HG02840 (cell line): ENCODE measurements around the gene CCNL2.
A peak's percentile ranks its signal among the peaks of the same experiment; 100 is the strongest.
"Not testable (repeated sequence)": the region's sequence is repeated elsewhere in the genome, so short reads cannot be mapped to it uniquely, and the experiment has no call there.

Experiments used
- ATAC-seq: cut with Tn5 transposase; IDR thresholded peaks from one replicate; pipeline ENCODE4 v1.9.1; 2021; ENCODE audit warnings: mild to moderate bottlenecking, moderate library complexity, moderate number of reproducible peaks; ENCODE audit not compliant: unreplicated experiment, low FRiP score

CCNL2 gene

DNA sequence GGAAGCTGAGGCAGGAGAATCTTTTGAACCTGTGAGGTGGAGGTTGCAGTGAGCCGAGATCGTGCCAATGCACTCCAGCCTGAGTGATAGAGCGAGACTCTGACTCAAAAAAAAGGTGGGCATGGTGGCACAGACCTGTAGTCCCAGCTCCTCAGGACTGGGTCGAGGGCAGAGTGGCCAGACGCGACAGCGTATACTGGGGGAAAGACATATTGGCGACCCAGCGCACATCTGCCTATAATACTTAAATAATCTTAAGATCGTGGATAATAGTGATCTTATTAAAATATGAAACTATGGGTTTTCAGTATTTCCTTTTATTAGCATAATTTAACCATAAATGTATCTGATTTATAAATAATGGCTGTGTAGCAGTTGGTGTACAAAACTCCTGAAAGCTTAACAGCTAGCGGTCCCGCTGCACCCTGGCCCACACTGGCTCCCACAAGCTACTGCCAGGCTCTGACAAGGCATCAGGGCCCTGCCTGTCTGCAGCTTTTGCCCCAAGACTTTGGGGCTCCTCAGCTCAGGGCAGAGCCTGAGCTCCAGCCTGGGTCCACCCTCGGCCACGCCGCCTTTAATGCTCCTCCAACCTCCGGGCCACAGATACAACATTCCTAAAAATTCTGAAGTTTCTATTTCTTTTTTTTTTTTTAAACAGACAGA lies 21.5 kb downstream of the CCNL2 start:
- no peak for ATAC-seq

DNA sequence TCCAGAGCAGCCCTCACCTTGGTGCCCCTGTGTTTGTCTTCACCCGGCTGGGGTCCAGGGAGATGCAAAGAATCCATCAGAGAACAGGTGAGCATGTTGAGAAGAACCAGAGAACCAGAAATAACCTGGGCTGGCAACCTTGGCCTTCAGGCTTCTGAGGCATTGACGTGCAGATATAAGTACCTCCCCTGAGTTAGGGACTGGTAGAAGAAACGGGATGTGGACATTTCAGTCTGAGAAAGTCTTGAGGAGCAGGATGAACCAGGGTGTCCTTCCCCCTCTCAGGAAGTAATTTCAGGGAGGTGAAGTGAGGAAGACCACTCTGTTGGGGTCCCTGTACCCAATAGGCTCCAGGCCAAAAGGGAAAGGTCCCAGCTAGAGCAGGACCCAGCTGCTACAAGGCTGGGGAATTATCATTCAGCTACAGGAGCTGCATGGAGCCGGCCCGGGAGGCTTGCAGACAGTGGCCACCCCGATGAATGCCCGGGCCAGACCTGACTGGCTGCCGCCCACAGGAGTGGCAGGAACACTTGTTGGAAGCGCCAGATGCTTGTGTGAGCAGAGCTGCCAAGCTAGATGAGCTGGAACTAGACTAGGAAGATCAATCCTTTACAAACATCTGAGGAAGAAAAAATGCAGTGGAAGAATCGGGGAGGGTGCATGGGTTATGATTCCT lies 22.4 kb downstream of the CCNL2 start:
- ATAC-seq: no peak

- peak; percentile 88 for ATAC-seq
These were observed 24.0 kb downstream of the CCNL2 start, which contains the start of gene AURKAIP1 for GRCh38 chr1:1374929-1375662. Gene AURKAIP1 (minus strand): TSS chr1:1375207. CDS start chr1:1374756, 451 bp downstream.

DNA sequence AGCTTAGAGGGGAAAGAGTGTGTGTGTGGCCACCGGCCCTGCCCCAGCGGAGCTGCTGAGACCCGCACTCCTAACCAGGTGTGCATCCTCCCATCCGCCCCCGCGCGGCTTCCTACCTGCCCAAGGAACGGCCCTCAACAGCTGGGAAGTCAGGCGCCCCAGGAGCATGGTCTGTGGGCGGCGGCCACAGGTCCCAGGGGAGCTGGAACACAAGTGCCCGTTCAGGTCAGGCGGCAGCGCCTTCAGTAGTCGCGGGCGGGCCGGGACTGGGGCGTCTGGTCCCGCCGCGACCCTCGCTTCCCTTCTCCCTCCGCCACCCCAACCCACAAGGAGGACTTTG lies 24.6 kb downstream of the CCNL2 start:
- peak; percentile 4 for ATAC-seq

- no peak for ATAC-seq
These were observed 25.1 kb downstream of the CCNL2 start for GRCh38 chr1:1373815-1374588.

- no peak for ATAC-seq
These were observed 25.9 kb downstream of the CCNL2 start for GRCh38 chr1:1373051-1373814.

DNA sequence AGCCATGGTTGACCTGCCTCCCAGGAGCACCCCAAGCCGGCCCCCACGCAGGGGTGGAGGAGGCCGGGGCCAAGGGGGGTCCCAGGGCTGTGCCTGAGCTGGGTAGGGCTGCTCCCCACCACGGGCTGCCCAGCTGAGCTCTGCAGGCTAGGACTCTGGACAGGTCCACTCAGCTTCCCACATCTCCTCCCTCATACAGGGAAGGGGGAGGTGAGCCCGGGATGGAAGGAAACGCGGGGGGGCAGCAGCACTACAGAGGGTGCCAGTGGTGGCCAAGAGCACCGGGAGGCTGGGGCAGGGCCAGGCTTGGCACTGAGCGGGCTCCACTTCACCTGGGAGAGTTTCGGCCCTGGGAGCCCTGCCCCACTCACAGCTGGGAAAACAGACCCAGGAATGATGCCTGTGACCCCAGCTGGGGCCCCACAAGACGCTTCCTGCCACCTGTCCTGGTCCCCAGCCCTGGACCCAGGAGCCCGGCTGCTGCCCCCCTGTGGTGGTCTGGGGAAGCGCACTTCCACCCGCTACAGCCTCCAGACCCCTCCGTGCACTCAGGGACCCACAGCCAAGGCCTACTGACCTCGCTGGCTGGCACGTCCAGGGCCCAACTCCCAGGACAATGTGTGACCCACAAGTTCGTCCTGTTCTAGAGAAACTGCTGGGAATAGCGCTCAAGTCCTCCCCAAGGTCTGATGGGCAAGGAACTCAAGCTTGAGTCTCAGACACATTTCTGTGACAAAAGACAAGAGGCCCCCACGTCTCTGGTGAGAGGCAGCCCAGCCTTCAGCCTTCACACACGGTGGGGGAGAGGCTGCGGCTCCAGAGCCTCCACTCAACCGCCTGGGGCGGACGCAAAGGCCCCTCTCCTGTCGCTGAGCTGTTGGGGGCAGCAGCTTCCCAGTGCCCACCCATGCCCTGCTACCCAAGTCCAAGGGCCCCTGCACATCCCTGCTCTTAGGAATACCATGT lies 27.1 kb downstream of the CCNL2 start:
- ATAC-seq: no peak

GRCh38 chr1:1371364-1371745 lies 27.8 kb downstream of the CCNL2 start:
- ATAC-seq: no peak

DNA sequence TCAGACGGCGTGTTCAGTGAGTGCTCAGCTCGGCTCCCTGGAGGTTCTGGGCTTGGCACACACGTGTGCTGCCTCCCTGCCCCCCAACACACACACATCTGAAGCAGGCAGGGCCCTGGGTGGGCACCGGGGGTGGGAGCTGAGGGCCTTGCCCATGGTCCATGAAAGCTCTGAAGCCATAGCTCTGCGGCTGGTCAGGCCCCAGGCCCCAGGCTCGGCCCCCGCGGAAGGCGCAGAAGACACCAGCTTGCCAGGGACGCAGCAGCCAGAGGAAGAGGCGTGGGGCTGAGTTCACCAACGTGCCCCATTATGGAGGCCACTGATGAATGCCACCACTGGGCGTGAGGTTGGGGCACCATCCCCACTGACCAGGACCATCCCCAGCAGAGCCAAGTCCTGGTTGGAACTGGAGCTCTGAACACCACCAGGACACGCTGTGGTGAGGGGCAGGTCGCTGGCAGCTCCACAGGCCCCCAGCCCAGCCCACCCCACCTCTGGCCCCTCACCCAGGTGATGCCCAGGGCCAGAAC lies 28.3 kb downstream of the CCNL2 start:
- no peak for ATAC-seq

DNA sequence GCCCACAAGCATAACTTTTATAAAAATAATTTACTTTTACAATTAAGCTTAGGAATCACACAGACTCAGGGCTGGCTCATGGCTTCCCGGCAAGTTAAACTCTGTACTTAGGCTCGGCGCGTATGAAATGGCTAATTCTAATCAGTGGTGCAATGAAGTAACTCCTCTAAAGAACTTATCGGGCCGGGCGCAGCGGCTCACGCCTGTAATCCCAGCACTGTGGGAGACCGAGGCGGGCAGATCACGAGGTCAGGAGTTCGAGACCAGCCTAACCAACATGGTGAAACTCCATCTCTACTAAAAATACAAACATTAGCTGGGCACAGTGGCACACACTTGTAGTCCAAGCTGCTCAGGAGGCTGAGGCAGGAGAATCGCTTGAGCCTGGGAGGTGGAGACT lies 29.0 kb downstream of the CCNL2 start:
- ATAC-seq: not testable (repeated sequence)

DNA sequence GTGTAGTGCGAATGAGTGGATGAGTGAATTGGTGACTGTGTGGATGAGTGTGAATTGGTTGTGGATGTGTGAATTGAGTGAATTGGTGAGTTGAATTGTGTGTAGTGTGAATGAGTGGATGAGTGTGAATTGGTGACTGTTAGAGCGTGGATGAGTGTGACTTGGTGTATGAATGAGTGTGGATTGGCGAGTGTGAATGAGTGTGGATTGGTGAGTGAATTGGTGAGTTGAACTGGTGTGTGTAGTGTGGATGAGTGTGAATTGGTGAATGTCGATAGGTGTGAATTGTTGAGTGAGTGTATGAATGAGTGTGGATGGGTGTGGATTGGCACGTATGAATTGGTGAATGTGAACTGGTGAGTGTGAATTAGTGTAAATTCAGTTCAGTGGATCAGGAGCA lies 31.8 kb downstream of the CCNL2 start:
- ATAC-seq: no peak

DNA sequence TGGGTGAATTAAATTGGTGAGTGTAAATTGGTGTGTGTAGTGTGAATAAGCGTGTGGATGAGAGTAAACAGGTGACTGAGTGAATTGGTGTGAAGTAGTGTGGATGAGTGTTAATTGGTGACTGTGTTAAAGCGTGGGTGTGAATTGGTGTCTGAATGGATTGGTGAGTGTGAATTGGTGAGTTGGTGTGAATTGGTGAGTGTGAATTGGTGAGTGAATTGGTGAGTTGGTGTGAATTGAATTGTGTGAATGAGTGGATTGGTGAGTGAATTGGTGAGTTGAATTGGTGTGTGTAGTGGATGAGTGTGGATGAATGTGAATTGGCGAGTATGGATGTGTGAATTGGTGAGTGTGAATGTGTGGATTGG lies 32.5 kb downstream of the CCNL2 start:
- no peak for ATAC-seq

DNA sequence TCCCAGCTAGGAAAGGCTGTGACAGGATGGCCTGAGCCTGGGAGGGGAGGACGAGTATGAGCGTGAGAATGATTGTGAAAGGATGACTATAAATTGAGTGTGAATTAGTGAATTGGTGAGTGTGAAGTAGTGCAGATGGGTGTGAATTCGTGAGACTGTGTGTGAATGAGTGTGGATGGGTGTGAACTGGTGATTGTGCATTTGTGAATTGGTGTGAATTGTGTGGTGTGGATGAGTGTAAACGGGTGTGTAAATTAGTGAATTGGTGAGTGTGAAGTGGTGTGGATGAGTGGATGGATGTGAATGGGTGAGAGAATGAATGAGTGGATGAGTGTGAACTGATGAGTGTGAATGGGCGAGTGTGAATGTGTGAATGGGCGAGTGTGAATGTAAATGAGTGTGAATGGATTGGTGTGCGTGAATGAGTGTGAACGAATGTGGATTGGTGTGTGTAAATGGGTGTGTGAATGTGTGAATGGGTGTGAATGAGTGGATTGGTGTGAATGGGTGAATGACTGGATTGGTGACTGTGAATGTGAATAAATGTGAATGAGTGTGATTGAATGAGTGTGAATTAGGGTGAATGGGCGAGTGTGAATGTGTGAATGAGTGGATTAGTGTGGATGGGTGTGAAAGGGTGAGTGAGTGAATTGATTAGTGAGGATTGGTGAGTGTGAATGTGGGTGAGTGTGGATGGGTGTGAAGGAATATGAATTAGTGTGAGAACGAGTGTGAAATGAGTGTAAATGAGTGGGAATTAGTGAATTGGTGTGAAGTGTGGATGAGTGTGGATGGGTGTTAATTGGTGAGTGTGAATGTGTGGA lies 33.0 kb downstream of the CCNL2 start:
- ATAC-seq: no peak

DNA sequence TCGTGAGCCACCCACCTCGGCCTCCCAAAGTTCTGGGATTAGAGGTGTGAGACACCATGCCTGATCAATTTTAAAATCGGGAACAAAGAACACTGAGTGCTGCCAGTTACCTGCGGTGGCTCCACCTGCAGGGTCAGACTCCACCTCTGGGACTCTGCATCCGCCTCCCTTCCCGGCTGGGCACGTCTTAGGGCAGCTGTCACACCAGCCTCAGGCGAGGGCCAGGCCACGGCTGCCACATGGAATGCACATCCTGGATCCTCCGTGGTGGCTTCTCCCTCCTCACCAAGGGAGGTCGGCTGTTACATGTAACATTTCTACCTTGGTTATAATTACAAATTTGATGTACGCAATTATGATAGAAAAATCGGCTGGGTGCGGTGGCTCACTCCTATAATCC lies 34.9 kb downstream of the CCNL2 start:
- ATAC-seq: no peak

DNA sequence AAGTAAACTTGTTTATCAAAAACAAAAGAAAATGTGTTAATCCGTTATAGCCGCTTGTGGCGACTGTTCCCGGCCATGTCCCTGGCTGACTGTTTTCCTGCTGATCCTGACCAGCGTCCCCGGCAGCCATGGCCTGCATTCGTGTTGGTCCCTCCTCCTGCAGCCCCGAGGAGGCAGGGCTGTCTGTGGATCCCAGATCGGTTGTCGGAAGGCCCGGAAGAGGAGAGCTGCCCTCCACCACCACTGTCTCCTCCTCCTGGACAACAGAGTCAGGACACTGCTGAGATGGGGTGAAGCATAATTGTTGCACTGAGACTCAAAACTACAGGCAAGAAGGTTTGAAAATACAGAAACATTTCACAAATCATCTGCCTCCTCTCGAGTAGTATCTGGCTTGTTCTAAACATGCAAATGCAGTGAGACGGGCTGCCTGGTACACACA lies 37.1 kb downstream of the CCNL2 start:
- ATAC-seq: no peak

DNA sequence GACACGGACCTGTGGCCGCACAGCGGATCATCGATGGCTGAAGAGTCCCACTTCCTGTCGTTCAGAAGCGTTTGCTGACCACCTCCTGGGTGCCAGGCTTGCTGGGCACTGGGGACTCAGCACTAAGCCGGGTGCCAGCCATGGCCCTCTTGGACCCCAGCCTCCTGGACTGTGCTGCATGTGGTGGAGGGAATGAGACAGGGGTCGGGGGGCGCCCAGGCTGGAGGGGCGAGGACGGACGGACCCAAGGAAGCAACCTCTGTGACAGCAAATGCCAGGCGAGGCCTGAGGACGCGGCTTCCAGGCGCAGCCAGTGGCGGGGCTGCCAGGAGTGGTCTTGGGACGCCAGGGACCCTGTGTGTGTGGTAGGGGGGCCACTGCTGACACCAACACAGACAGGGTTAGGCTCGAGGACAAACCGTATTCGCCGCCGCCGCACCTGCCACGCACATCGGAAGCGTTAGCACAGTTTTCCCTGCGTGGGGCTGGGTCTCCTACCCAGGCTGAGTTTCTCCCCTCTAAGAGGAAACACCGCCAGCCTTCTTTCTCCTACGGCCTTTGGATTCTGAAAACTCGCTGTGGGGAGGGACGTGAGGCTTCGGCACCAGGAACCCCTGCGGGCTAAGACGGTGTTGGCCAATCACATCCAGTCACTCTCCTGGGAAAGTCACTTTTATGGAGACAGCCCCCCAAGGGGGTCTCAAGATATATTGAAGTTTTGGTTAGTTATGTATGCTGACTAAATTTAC lies 37.7 kb downstream of the CCNL2 start:
- no peak for ATAC-seq

DNA sequence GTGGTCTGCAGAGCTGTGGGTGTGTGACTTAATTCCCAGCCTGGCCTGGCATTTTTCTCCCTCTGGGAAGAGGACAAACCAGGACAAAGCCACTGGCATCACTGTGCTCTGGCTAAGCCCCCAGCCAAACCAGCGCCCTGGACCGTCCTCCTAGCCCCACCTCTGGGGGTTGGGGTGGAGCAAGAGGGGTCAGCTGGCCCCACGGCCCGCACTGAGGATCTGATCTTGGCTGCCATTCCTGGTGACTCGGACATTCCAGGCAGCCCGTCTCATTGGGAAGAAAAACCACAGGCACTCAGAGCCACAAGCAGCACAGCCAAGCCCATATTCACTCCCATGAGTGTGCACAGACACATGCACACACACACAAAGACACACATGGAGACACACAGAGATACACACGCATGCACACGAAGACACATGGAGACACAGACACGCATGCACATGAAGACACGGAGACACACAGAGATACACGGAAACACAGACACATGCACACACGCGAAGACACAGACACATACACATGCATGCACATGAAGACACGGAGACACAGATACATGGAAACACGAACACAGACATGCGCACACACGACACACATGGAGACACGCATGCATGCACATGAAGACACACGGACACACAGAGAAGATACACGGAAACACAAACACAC lies 38.5 kb downstream of the CCNL2 start:
- no peak for ATAC-seq
